HG03135 (cell line): ENCODE results near the gene ZNF768.
"Not testable (repeated sequence)": the region's sequence is repeated elsewhere in the genome, so short reads cannot be mapped to it uniquely, and the experiment has no call there.

Experiments used
- ATAC-seq: cut with Tn5 transposase; IDR thresholded peaks from one replicate; pipeline ENCODE4 v1.9.1; 2021; ENCODE audit warnings: mild to moderate bottlenecking, moderate library complexity; ENCODE audit not compliant: unreplicated experiment

ZNF768 gene

GRCh38 chr16:30533748-30534367, 7.5 kb upstream of the ZNF768 start:
- ATAC-seq: no peak

- no peak for ATAC-seq
Measured at GRCh38 chr16:30533146-30533522, 6.8 kb upstream of the ZNF768 start.

GRCh38 chr16:30532285-30533145, 6.1 kb upstream of the ZNF768 start:
- no peak for ATAC-seq

GRCh38 chr16:30530163-30531037, 4.0 kb upstream of the ZNF768 start:
- no peak for ATAC-seq

GRCh38 chr16:30528799-30529457, 2.6 kb upstream of the ZNF768 start:
- ATAC-seq: no peak

- no peak for ATAC-seq
Measured at GRCh38 chr16:30527635-30528178, 1.3 kb upstream of the ZNF768 start.

DNA sequence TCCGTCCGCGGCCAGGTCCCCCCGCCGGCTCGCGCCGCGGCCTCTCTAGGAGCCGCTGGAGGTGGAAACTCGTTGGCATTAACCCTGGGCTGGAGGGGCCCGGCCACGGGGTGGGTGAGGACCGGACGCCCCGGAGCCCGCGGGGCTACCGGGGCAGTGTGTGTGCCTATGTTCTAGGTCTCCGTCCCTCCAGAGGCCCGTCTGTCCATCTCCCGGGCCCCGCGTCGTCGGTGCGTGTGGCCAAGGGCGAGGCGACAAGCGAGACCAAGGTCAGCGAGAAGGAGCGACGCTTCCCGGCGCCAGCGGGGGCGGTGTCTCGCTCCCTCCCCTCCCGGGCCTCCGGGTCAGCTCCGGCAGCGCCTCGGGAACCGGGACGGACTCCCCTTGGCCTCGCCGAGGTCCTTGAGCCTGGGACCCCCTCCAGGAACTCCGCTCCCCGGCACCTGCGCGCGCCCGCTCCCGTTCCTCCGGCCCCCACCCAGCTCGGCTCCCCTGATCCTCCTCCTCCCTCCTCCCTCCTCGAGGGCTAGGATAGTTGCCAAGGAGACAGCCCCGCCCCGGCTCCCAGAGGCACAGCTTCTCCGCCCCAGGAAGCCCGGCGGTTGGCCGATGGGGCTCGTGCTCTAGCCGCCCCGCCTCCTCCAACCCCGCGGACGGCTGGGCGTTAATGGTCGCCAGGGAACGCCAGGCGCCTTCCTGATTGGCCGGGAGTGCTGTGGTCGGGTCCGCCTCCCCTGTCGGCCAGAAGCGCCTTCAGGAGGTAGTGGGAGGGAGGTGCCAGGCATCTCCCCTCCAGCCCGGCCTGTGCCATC, 663 bp upstream of the ZNF768 start:
- peak; percentile 76 for ATAC-seq

DNA sequence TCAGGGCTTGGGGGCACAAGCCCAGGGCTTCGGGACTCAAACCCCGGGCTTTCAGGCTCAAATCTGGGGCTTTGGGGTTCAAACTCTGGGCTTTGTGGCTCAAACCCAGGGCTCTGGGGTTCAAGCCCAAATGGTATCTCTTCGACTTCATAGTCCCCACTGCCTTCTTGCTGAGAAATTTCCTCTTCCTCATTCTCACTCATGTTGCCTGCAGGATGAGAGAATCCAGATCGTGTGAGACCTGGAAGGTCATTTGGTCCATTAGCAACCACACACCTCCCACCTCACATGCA, 576 bp downstream of the ZNF768 start:
- ATAC-seq: no peak

DNA sequence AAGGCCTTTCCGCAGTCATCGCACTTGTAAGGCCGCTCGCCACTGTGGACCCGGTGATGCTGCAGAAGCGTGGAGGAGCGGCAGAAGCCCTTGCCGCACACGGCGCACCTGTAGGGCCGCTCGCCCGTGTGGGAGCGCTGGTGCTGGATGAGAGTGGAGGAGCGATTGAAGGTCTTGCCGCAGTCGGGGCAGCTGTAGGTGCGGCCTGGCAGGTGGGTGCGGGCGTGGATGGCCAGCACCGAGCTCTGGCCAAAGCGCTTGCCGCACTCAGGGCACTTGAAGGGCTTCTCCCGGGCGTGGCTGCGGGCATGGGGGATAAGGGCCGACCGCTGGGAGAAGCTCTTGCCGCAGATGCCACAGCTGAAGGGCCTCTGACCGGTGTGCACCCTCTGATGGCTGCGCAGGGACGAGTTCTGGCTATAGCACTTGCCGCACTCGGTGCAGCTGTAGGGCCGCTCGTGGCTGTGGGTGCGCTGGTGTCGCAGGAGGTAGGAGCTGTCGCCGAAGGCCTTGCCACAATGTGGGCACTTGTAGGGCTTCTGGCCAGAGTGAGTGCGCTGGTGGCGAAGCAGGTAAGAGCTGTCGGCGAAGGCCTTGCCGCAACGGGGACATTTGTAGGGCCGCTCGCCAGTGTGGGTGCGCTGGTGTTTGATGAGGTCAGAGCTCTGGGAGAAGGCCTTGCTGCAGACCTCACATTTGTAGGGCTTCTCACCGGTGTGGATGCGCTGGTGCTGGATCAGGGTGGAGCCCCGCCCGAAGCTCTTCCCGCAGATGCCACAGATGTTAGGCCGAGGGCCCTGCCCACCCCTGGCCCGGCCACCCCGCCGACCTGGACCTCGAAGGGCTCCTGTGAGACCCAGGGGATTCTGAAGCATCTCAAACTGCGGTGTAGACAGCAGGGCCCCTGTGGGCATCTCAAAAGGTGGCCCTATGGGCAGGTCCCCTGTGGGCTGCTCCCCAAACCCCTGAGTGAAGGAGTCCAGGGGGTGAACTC, 1.5 kb downstream of the ZNF768 start:
- ATAC-seq: no peak

DNA sequence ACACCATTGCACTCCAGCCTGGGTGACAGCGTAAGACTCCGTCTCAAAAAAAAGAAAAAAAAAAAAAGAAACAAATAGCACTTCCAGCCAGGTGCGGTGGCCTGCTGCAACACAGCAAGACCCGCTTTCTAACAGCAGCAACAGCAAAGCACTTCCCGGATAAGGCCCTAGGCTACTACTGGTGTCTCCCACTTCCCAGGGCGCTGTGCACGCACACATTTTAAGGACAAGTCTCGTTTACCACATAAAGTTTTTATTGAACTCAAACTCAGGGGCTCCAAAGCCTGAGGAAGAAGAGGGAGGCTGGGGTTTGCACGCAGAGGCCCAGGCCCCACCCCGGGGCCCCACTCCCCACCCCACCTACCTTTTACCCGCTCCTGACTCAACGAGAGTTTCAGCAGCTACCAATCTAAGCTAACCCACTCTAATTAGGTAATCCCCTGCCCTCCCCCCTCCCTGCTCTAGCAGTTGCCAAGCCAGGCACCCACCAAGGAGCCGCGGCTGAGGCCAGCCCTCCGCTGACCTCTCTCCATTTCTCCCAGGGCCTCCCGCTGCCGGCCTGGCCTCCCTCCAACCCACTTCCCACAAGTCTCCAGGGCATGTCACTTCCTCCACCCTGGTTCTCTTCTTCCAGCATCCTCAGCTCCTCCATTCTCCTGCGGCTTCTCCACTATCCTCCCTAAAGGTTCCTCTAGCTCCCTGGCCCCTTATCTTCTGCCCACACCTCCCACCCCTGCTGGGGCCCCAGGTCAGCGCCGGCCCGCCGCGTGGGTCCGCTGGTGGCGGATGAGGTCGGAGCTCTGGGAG, 2.4 kb downstream of the ZNF768 start:
- no peak for ATAC-seq

DNA sequence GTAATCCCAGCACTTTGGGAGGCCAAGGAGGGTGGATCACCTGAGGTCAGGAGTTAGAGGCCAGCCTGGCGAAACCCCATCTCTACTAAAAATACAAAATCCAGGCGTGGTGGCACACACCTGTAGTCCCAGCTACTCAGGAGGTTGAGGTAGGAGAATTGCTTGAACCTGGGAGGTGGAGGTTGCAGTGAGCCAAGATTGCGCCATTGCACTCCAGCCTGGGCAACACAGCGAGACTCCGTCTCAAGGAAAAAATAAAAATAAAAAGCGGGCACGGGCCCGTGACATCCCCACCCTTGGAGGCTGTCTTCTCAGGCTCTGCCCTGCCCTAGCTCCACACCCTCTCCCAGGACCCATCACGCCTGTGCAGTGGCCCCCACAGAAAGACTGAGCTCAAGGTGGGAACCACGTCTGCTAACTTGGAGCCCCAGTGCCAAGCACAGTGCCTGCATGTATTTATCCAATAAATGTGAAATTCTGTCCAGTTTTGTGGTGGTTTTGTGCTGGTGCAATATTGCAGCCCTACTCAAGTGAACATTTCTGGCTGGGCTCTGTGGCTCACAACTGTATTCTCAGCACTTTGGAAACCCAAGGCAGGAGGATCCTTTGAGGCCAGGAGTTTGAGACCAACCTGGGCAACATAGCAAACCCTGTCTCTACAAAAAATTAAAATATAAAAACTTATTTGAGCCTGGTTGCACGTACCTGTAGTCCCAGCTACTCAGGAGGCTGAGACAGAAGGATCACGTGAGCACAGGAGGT, 3.5 kb downstream of the ZNF768 start:
- ATAC-seq: not testable (repeated sequence)

GRCh38 chr16:30521873-30522641, 4.3 kb downstream of the ZNF768 start:
- ATAC-seq: no peak

- no peak for ATAC-seq
Measured at GRCh38 chr16:30521476-30521872, 4.9 kb downstream of the ZNF768 start.

DNA sequence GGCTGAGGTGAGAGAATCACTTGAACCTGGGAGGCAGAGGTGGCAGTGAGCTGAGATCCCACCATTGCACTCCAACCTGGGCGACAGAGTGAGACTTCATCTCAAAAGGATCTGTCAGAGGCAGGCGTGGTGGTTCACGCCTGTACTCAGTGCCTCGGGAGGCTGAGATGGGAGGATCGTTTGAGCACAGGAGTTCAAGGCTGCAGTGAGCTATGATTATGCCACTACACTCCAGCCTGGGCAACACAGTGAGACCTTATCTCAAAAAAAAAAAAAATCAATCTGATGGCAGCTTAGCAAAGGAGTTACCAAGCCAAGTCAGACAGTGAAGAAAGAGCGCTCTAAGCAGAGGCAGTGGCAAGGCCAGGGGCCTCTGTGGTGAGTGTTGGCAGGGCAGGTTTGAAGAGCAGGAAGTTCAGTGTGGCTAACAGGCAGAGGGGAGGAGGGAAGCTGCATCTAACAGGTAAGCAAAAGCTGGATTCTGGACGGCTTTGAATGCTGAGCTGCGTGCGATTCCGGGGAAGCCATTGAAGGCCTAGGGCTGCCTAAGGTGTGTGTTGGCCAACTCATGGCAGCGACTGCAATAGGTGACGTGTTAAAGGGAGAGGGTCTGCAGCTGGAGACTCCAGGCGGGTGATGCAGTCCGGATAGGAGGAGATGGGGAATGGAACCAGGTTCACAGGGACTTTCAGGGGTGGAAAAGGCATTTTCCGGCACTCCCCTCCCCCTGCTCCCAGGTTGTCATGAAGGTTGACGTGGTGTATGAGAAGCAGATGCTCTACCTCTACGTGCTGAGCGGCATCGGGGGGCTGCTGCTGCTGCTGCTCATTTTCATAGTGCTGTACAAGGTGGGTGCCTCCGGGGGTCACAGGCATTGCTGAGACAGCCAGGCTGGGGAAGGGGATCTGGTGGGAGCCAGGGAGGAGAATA, 7.0 kb downstream of the ZNF768 start:
- no peak for ATAC-seq

- no peak for ATAC-seq
Measured at GRCh38 chr16:30518552-30518951, 7.8 kb downstream of the ZNF768 start.
